T follicular helper cell (primary cell): ENCODE data around the gene ASAP2.

Experiments
- DNase-seq: peaks from one replicate; pipeline ENCODE4 v3.0.0-alpha.2; 2020; ENCODE audit warnings: low read depth

ASAP2 gene

GRCh38 chr2:9230881-9231280 is 24.3 kb downstream of the ASAP2 start:
- no peak for DNase-seq

- no peak for DNase-seq
These were observed 24.9 kb downstream of the ASAP2 start for GRCh38 chr2:9231291-9232165.

- DNase-seq, result no peak
These were observed 25.5 kb downstream of the ASAP2 start for GRCh38 chr2:9232166-9232479.

- no peak for DNase-seq
These were observed 26.3 kb downstream of the ASAP2 start for GRCh38 chr2:9232886-9233285.

- no peak for DNase-seq
These were observed 28.1 kb downstream of the ASAP2 start for GRCh38 chr2:9234680-9235146.

GRCh38 chr2:9235147-9236044 is 28.8 kb downstream of the ASAP2 start:
- no peak for DNase-seq

GRCh38 chr2:9236045-9236344 is 29.4 kb downstream of the ASAP2 start:
- DNase-seq, result no peak

GRCh38 chr2:9236867-9237266 is 30.3 kb downstream of the ASAP2 start:
- DNase-seq, result no peak

- no peak for DNase-seq
These were observed 31.2 kb downstream of the ASAP2 start for GRCh38 chr2:9237831-9238230.

GRCh38 chr2:9238591-9239326 is 32.1 kb downstream of the ASAP2 start:
- no peak for DNase-seq

GRCh38 chr2:9239616-9240015 is 33.0 kb downstream of the ASAP2 start:
- DNase-seq, result no peak

- DNase-seq, result no peak
These were observed 34.1 kb downstream of the ASAP2 start for GRCh38 chr2:9240745-9241144.

GRCh38 chr2:9241233-9241632 is 34.6 kb downstream of the ASAP2 start:
- DNase-seq, result no peak

GRCh38 chr2:9243357-9243756 is 36.7 kb downstream of the ASAP2 start:
- no peak for DNase-seq

GRCh38 chr2:9244985-9245544 is 38.5 kb downstream of the ASAP2 start:
- DNase-seq, result no peak

GRCh38 chr2:9247177-9247576 is 40.6 kb downstream of the ASAP2 start:
- DNase-seq, result no peak

GRCh38 chr2:9247786-9248185 is 41.2 kb downstream of the ASAP2 start:
- no peak for DNase-seq

- DNase-seq, result no peak
These were observed 41.8 kb downstream of the ASAP2 start for GRCh38 chr2:9248363-9248762.

GRCh38 chr2:9249020-9249800 is 42.6 kb downstream of the ASAP2 start:
- no peak for DNase-seq

- DNase-seq, result no peak
These were observed 43.5 kb downstream of the ASAP2 start for GRCh38 chr2:9250091-9250490.

GRCh38 chr2:9250498-9251153 is 44.0 kb downstream of the ASAP2 start:
- no peak for DNase-seq
